Neural progenitor cell (in vitro differentiated cells): ENCODE measurements around the gene ADTRP. TPM values are rescaled to one million over a fixed set of nuclear protein-coding genes. Genes with fewer than 3 reads are reported as not detected.

Experiments
- DNase-seq: peaks from one replicate; pipeline ENCODE4 v3.0.0-alpha.2; 2016; ENCODE audit warnings: low spot score
- H2AFZ ChIP-seq: fragments of 200-600 bp; sonication (generic); replicated peaks from 2 replicates; pipeline ENCODE4 v1.6.1; 2016; ENCODE audit warnings: antibody characterized with exemption
- H3F3A ChIP-seq: fragments of 200-600 bp; sonication (generic); 2 replicates; pipeline ENCODE4 v1.6.1; 2016; ENCODE audit warnings: antibody characterized with exemption, low read depth
- H3K27ac ChIP-seq: fragments of 200-600 bp; sonication (generic); 2 replicates; pipeline ENCODE4 v1.5.1; 2016; ENCODE audit warnings: mild to moderate bottlenecking
- H3K27me3 ChIP-seq: fragments of 200-600 bp; sonication (generic); 2 replicates; pipeline ENCODE4 v1.6.1; 2016; ENCODE audit warnings: mild to moderate bottlenecking, moderate library complexity
- H3K36me3 ChIP-seq: fragments of 200-600 bp; sonication (generic); 2 replicates; pipeline ENCODE4 v1.5.1; 2016
- H3K4me1 ChIP-seq: fragments of 200-600 bp; sonication (generic); 2 replicates; pipeline ENCODE4 v1.6.1; 2016; ENCODE audit warnings: mixed run types
- H3K4me2 ChIP-seq: fragments of 200-600 bp; sonication (generic); 2 replicates; pipeline ENCODE4 v1.6.1; 2016
- H3K4me3 ChIP-seq: fragments of 200-600 bp; sonication (generic); 2 replicates; pipeline ENCODE4 v1.5.1; 2016
- H3K79me2 ChIP-seq: fragments of 200-600 bp; sonication (generic); 2 replicates; pipeline ENCODE4 v1.6.1; 2016; ENCODE audit warnings: low read depth
- H3K9ac ChIP-seq: fragments of 200-600 bp; sonication (generic); 2 replicates; pipeline ENCODE4 v1.6.1; 2016
- H3K9me3 ChIP-seq: fragments of 200-600 bp; sonication (generic); 2 replicates; pipeline ENCODE4 v1.5.1; 2016; ENCODE audit warnings: low read depth
- H4K20me1 ChIP-seq: fragments of 200-600 bp; sonication (generic); 2 replicates; pipeline ENCODE4 v1.6.1; 2016; ENCODE audit warnings: low read depth
- H3K27ac Mint-ChIP-seq: 3 replicates; pipeline ENCODE4 v1.8.0; 2021; ENCODE audit warnings: mixed read lengths
- H3K27me3 Mint-ChIP-seq: 2 replicates; pipeline ENCODE4 v1.8.0; 2022; ENCODE audit warnings: low read depth, mild to moderate bottlenecking, inconsistent platforms, moderate library complexity, mixed read lengths; ENCODE audit not compliant: insufficient read depth
- H3K36me3 Mint-ChIP-seq: 3 replicates; pipeline ENCODE4 v1.8.0; 2021; ENCODE audit warnings: mixed read lengths
- H3K4me1 Mint-ChIP-seq: 3 replicates; pipeline ENCODE4 v1.8.0; 2021; ENCODE audit warnings: mixed read lengths
- H3K4me3 Mint-ChIP-seq: 3 replicates; pipeline ENCODE4 v1.8.0; 2021; ENCODE audit warnings: mild to moderate bottlenecking, moderate library complexity, mixed read lengths
- H3K9me3 Mint-ChIP-seq: 3 replicates; pipeline ENCODE4 v1.8.0; 2020; ENCODE audit warnings: mixed read lengths
- CTCF ChIP-seq: fragments of 200-600 bp; sonication (generic); IDR thresholded peaks from 2 replicates; pipeline ENCODE4 v1.5.1; 2017; ENCODE audit warnings: antibody characterized with exemption, mild to moderate bottlenecking
- EZH2 ChIP-seq: fragments of 200-600 bp; sonication (generic); IDR thresholded peaks from 2 replicates; pipeline ENCODE4 v1.6.1; 2017; ENCODE audit warnings: antibody characterized with exemption, mild to moderate bottlenecking, moderate library complexity
- EZH2phosphoT487 ChIP-seq: fragments of 200-600 bp; sonication (generic); IDR thresholded peaks from 2 replicates; pipeline ENCODE4 v1.6.1; 2017; ENCODE audit warnings: antibody characterized with exemption
- total RNA-seq: library from RNA; depleted of rRNA; stranded (reverse); fragments of >200 nt; gene quantifications from 2 replicates; pipeline ENCODE4 v1.2.3, GENCODE V29; 2015; ENCODE audit warnings: low replicate concordance

The ADTRP gene
- total RNA-seq, 1 donor from 2014 or later = not detected

DNA sequence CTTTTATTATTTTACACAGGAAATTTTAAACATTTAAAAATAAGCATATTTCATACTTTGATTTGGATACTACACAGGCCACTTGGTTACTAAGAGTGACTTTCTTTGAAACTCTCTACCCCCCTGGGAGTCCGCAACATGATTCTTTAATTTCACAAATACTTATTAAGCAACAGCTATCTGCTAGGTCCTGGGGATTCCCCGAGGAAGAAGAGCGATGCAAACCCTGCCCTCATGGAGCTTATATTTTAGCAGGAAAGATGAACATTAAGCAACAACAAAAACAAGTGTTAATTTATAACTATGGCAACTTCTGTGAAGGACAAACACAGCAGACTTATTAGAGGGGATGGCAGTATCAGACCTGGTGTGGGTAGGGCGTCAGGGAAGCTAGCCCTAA lies 3.9 kb upstream of the ADTRP start:
- no peak for TF ChIP-seq EZH2
- no peak for TF ChIP-seq CTCF
- no peak for TF ChIP-seq EZH2phosphoT487
- Histone ChIP-seq H3K79me2 (no peaks in the 10 kb centered on the region), H3K4me1 (peaks cover 23% of the 10 kb centered on the region), H3K27ac (no peak overlapping the region), H3K36me3 (peaks cover 4% of the 10 kb centered on the region), H3K4me3 (no peak overlapping the region), H3K9me3 (no peaks in the 10 kb centered on the region), H2AFZ (no peak overlapping the region), H4K20me1 (no peaks in the 10 kb centered on the region), H3K27me3 (no peaks in the 10 kb centered on the region), H3K9ac (no peak overlapping the region), H3F3A (peaks cover 15% of the 10 kb centered on the region), H3K4me2 (no peak overlapping the region)
- Mint-ChIP-seq H3K27me3 (peaks cover 2% of the 10 kb centered on the region), H3K27ac (no peak overlapping the region), H3K9me3 (peaks cover 6% of the 10 kb centered on the region), H3K4me3 (no peak overlapping the region), H3K36me3 (peaks cover 2% of the 10 kb centered on the region), H3K4me1 (peaks cover 27% of the 10 kb centered on the region)
- DNase-seq = no peak

DNA sequence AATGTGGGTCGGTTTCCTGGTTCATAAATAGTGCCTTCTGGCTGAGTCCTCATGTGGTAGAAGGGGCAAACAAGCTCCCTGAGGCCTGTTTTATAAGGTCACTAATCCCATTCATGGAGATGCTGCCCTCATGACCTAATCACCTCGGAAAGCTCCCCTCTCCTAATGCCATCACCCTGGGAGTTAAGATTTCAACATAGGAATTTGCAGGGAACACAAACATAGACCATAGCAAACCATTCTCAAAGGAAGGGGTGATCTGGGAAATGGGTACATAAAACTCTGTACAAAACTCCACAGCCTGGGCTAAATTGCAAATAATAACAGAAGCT lies 1.5 kb upstream of the ADTRP start:
- Histone ChIP-seq H3K27me3 (no peaks in the 10 kb centered on the region), H3K27ac (no peak overlapping the region), H2AFZ (no peak overlapping the region), H3K36me3 (peaks cover 4% of the 10 kb centered on the region), H3K79me2 (no peaks in the 10 kb centered on the region), H3K4me3 (no peak overlapping the region), H4K20me1 (no peaks in the 10 kb centered on the region), H3K9me3 (no peaks in the 10 kb centered on the region), H3K9ac (no peak overlapping the region), H3K4me1 (peaks cover 23% of the 10 kb centered on the region), H3F3A (peaks cover 15% of the 10 kb centered on the region), H3K4me2 (peak overlapping the region; percentile 9)
- peak; percentile 62 for DNase-seq
- H3K27ac Mint-ChIP-seq = peak overlapping the region; percentile 34
- peaks cover 2% of the 10 kb centered on the region for H3K36me3 Mint-ChIP-seq
- peak overlapping the region; percentile 14 for H3K4me3 Mint-ChIP-seq
- peaks cover 8% of the 10 kb centered on the region for H3K9me3 Mint-ChIP-seq
- peaks cover 2% of the 10 kb centered on the region for H3K27me3 Mint-ChIP-seq
- TF ChIP-seq EZH2 (no peak), EZH2phosphoT487 (no peak), CTCF (no peak)
- H3K4me1 Mint-ChIP-seq = peaks cover 32% of the 10 kb centered on the region

DNA sequence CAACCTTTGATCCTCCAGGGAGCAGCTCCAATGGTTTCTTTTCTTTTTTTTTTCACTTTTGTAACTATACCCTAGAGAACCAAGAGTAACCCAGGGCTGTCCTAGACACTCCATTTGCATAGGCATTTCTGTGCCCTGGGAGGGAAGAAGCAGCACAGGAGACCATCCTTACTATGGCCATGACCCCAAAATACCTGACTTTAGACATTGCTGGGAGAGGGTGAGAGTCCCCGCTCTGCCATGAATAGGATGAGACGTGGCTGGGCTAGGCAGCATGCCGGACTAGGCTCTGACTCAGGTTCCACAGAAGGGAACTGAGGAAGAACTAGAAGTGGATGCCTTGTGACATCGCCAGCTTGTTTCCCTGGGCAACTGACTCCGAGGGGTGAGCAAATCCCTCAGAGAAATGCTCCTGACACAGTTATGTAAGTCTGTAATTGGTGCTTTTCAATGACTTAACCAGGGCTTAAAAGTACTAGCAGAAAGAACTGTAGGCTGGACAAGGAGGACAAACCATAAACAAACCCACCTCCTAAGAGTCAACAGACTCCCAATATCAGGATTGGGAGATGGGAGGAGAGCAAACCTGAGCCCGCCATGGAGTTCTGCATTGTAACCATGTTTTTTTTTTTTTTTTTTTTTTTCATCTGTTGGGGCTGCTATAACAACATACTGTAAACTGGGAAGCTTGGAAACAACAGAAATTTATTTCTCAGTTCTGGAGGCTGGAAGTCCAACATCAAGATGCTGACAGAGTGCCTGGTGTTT lies 910 bp upstream of the ADTRP start:
- Mint-ChIP-seq H3K4me1 (peaks cover 32% of the 10 kb centered on the region), H3K36me3 (peaks cover 2% of the 10 kb centered on the region), H3K27ac (peak overlapping the region; percentile 39), H3K9me3 (peaks cover 8% of the 10 kb centered on the region), H3K27me3 (peaks cover 2% of the 10 kb centered on the region), H3K4me3 (peak overlapping the region; percentile 14)
- no peak overlapping the region for H3K27ac ChIP-seq
- peak overlapping the region; percentile 9 for H3K4me2 ChIP-seq
- H4K20me1 ChIP-seq = no peaks in the 10 kb centered on the region
- no peaks in the 10 kb centered on the region for H3K27me3 ChIP-seq
- peaks cover 15% of the 10 kb centered on the region for H3F3A ChIP-seq
- H3K36me3 ChIP-seq = peaks cover 4% of the 10 kb centered on the region
- no peak overlapping the region for H2AFZ ChIP-seq
- peaks cover 23% of the 10 kb centered on the region for H3K4me1 ChIP-seq
- no peak overlapping the region for H3K9ac ChIP-seq
- H3K4me3 ChIP-seq = no peak overlapping the region
- H3K79me2 ChIP-seq = no peaks in the 10 kb centered on the region
- TF ChIP-seq EZH2phosphoT487 (no peak), CTCF (no peak), EZH2 (no peak)
- peak; percentile 28 for DNase-seq
- H3K9me3 ChIP-seq = no peaks in the 10 kb centered on the region
